SU-DHL-6 (cell line): ENCODE measurements around the gene ZNF488.

Experiments
- H2AFZ ChIP-seq: fragments of 200-600 bp; sonication (generic); 2 replicates; pipeline ENCODE4 v1.6.1; 2014; ENCODE audit warnings: low read depth, mild to moderate bottlenecking, moderate library complexity, mixed read lengths, antibody characterized with exemption, low read length; ENCODE audit not compliant: severe bottlenecking
- H3F3A ChIP-seq: fragments of 200-600 bp; shearing (Covaris generic); 2 replicates; pipeline ENCODE4 v1.6.0; 2016; ENCODE audit warnings: antibody characterized with exemption, mild to moderate bottlenecking; ENCODE audit not compliant: insufficient read depth
- H3K27ac ChIP-seq: fragments of 200-600 bp; sonication (generic); 2 replicates; pipeline ENCODE4 v1.5.1; 2016; ENCODE audit warnings: low read depth, mild to moderate bottlenecking, low read length, moderate library complexity, mixed read lengths
- H3K27me3 ChIP-seq: fragments of 200-600 bp; sonication (generic), shearing (Covaris generic); 2 replicates; pipeline ENCODE4 v1.6.0; 2014; ENCODE audit warnings: mild to moderate bottlenecking, low read length
- H3K36me3 ChIP-seq: fragments of 200-600 bp; sonication (generic); 2 replicates; pipeline ENCODE4 v1.6.1; 2014; ENCODE audit warnings: mild to moderate bottlenecking, low read length, mixed read lengths
- H3K4me2 ChIP-seq: fragments of 300-600, 200-600 bp; shearing (Covaris generic), sonication (generic); 2 replicates; pipeline ENCODE4 v1.6.0; 2014; ENCODE audit warnings: low read length, low read depth, mild to moderate bottlenecking; ENCODE audit not compliant: poor library complexity, severe bottlenecking
- H3K4me3 ChIP-seq: fragments of 200-600 bp; sonication (generic); 2 replicates; pipeline ENCODE4 v1.5.1; 2014; ENCODE audit warnings: antibody characterized with exemption, low read length, mild to moderate bottlenecking, mixed read lengths; ENCODE audit not compliant: insufficient read depth, poor library complexity, severe bottlenecking
- H3K79me2 ChIP-seq: fragments of 200-600 bp; sonication (generic); 2 replicates; pipeline ENCODE4 v1.6.1; 2014; ENCODE audit warnings: mild to moderate bottlenecking, low read length, moderate library complexity; ENCODE audit not compliant: insufficient read depth
- H3K9ac ChIP-seq: fragments of 200-600 bp; sonication (generic); 2 replicates; pipeline ENCODE4 v1.7.0; 2014; ENCODE audit warnings: mild to moderate bottlenecking, low read length
- H3K9me2 ChIP-seq: fragments of 200-600 bp; sonication (generic); replicated peaks from 2 replicates; pipeline ENCODE4 v1.6.1; 2014; ENCODE audit warnings: low read length; ENCODE audit not compliant: insufficient read depth
- H3K9me3 ChIP-seq: fragments of 200-600 bp; sonication (generic); 2 replicates; pipeline ENCODE4 v1.6.1; 2014; ENCODE audit warnings: low read length, mixed read lengths; ENCODE audit not compliant: insufficient read depth
- H4K20me1 ChIP-seq: fragments of 200-600 bp; sonication (generic); 2 replicates; pipeline ENCODE4 v1.6.1; 2014; ENCODE audit warnings: low read depth, mild to moderate bottlenecking, antibody characterized with exemption, low read length, moderate library complexity, mixed read lengths
- CTCF ChIP-seq: fragments of 200-600 bp; sonication (generic); IDR thresholded peaks from one replicate; pipeline ENCODE4 v1.5.1; 2017; ENCODE audit warnings: antibody characterized with exemption, mild to moderate bottlenecking, low read length, moderate library complexity; ENCODE audit not compliant: insufficient read depth, poor library complexity, severe bottlenecking
- EZH2phosphoT487 ChIP-seq: fragments of 200-600 bp; sonication (generic), shearing (Covaris generic); conservative IDR thresholded peaks from 2 replicates; pipeline ENCODE4 v1.6.1; 2018; ENCODE audit warnings: mild to moderate bottlenecking, antibody characterized with exemption, low read length, moderate library complexity, mixed read lengths

The ZNF488 gene

GRCh38 chr10:47319784-47320183, 64.3 kb downstream of the ZNF488 start:
- H3K4me3 ChIP-seq = no peak overlapping the region
- no peaks in the 10 kb centered on the region for H3K9me2 ChIP-seq
- H3F3A ChIP-seq = no peaks in the 10 kb centered on the region
- no peak overlapping the region for H3K9ac ChIP-seq
- H3K4me2 ChIP-seq = no peak overlapping the region
- no peaks in the 10 kb centered on the region for H3K79me2 ChIP-seq
- H4K20me1 ChIP-seq = no peaks in the 10 kb centered on the region
- no peak for TF ChIP-seq EZH2phosphoT487
- no peak for TF ChIP-seq CTCF
- no peaks in the 10 kb centered on the region for H3K9me3 ChIP-seq
- no peak overlapping the region for H3K27ac ChIP-seq
- H3K27me3 ChIP-seq = no peaks in the 10 kb centered on the region
- H3K36me3 ChIP-seq = no peaks in the 10 kb centered on the region
- no peak overlapping the region for H2AFZ ChIP-seq

GRCh38 chr10:47318706-47319105, 65.4 kb downstream of the ZNF488 start:
- no peaks in the 10 kb centered on the region for H3K9me3 ChIP-seq
- H3K79me2 ChIP-seq = no peaks in the 10 kb centered on the region
- no peaks in the 10 kb centered on the region for H3K9me2 ChIP-seq
- H3K9ac ChIP-seq = no peak overlapping the region
- H2AFZ ChIP-seq = peak overlapping the region; percentile 20
- no peak overlapping the region for H3K4me2 ChIP-seq
- no peaks in the 10 kb centered on the region for H3K27me3 ChIP-seq
- H3K36me3 ChIP-seq = no peaks in the 10 kb centered on the region
- H3K4me3 ChIP-seq = no peak overlapping the region
- no peaks in the 10 kb centered on the region for H3F3A ChIP-seq
- H4K20me1 ChIP-seq = no peaks in the 10 kb centered on the region
- no peak overlapping the region for H3K27ac ChIP-seq
- no peak for TF ChIP-seq EZH2phosphoT487
- TF ChIP-seq CTCF = no peak

DNA sequence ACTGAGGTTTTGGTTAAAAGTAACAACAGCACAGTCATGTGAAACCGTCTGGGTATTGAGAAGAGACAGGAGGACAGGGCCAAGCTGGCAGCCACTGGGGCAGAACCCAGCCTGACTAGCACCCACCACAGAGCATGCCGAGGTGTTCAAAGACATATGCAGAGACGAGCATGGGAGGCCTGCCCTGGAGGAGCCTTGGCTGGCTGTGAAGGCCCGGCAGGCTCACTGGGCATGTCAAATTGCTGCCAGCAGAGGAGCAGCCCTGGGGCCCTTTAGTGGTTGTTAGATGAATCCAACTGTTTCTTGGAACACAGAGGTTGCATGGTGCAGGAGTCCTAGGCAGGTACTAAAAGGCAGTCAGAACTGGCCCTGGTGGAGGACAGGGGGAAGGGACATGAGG, 66.8 kb downstream of the ZNF488 start:
- Histone ChIP-seq H3K27ac (no peak overlapping the region), H3K4me2 (no peak overlapping the region), H3K4me3 (no peak overlapping the region), H3K9me2 (no peaks in the 10 kb centered on the region), H3K9ac (no peak overlapping the region), H3K27me3 (no peaks in the 10 kb centered on the region), H3K36me3 (no peaks in the 10 kb centered on the region), H3K79me2 (no peaks in the 10 kb centered on the region), H3F3A (no peaks in the 10 kb centered on the region), H3K9me3 (no peaks in the 10 kb centered on the region), H2AFZ (no peak overlapping the region), H4K20me1 (no peaks in the 10 kb centered on the region)
- TF ChIP-seq CTCF = no peak
- no peak for TF ChIP-seq EZH2phosphoT487

GRCh38 chr10:47316131-47316530, 68.0 kb downstream of the ZNF488 start:
- Histone ChIP-seq H3K79me2 (no peaks in the 10 kb centered on the region), H3K4me2 (no peak overlapping the region), H3K9me3 (no peaks in the 10 kb centered on the region), H3K4me3 (no peak overlapping the region), H2AFZ (no peak overlapping the region), H3K27ac (no peak overlapping the region), H3K36me3 (no peaks in the 10 kb centered on the region), H4K20me1 (no peaks in the 10 kb centered on the region), H3K27me3 (no peaks in the 10 kb centered on the region), H3K9ac (no peak overlapping the region), H3F3A (no peaks in the 10 kb centered on the region), H3K9me2 (no peaks in the 10 kb centered on the region)
- TF ChIP-seq CTCF (no peak), EZH2phosphoT487 (no peak)
